NB4 (cell line): Measurements from ENCODE around the gene ACO2.

ENCODE experiments used
- CTCF ChIP-seq: IDR thresholded peaks from one replicate; pipeline ENCODE4 v1.5.1; 2012; ENCODE audit warnings: low read depth, low read length
- POLR2A ChIP-seq: IDR thresholded peaks from 2 replicates; pipeline ENCODE4 v1.6.1; 2011; ENCODE audit warnings: mild to moderate bottlenecking; ENCODE audit not compliant: insufficient read length; ENCODE audit errors: extremely low read depth

- no peak for TF ChIP-seq CTCF
- no peak for TF ChIP-seq POLR2A
Measured at GRCh38 chr22:41481925-41482318, 13.0 kb downstream of the ACO2 start.
